HL-60/S4 treated with retinoic acid at 250 ng/mL for 4 days and 3 days (cell line): Measurements from ENCODE around the gene ITGA11.
"Not testable (repeated sequence)": the region's sequence is repeated elsewhere in the genome, so short reads cannot be mapped to it uniquely, and the experiment has no call there.

Experiments used
- in situ Hi-C: fragments of 300-500 bp; cut with MboI; formaldehyde crosslinking; loops from 2 replicates; pipeline ENCODE4 v1.7.0; 2022; ENCODE audit warnings: low sequenced_read_pairs

The ITGA11 gene

DNA sequence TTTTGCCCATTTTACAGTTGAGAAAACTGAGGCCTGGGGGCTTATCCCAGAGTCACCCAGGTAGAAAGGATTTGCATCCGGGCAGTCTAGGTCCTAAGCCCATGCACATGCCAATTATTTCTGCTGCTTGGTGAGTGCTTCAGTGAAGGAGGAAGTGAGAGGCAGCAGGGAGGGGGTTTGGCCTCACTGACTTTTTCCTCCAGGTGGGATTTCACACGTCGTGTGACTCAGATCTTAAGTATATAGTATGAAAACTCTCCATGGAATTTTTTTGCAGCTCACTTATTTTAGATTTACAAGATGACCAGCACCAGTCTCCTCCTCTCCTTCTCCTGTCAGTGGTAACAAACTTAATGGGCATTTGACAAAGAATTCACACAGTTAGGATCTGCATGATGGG is 4.6 kb downstream of the ITGA11 start:
- in situ Hi-C loops = no loop called here

- in situ Hi-C loops = no loop called here
Observed at GRCh38 chr15:68426116-68426515, 5.8 kb downstream of the ITGA11 start.

- in situ Hi-C loops = no loop called here
Observed at GRCh38 chr15:68425428-68426060, 6.4 kb downstream of the ITGA11 start.

- in situ Hi-C loops = no loop called here
Observed at GRCh38 chr15:68424754-68425390, 7.1 kb downstream of the ITGA11 start.

DNA sequence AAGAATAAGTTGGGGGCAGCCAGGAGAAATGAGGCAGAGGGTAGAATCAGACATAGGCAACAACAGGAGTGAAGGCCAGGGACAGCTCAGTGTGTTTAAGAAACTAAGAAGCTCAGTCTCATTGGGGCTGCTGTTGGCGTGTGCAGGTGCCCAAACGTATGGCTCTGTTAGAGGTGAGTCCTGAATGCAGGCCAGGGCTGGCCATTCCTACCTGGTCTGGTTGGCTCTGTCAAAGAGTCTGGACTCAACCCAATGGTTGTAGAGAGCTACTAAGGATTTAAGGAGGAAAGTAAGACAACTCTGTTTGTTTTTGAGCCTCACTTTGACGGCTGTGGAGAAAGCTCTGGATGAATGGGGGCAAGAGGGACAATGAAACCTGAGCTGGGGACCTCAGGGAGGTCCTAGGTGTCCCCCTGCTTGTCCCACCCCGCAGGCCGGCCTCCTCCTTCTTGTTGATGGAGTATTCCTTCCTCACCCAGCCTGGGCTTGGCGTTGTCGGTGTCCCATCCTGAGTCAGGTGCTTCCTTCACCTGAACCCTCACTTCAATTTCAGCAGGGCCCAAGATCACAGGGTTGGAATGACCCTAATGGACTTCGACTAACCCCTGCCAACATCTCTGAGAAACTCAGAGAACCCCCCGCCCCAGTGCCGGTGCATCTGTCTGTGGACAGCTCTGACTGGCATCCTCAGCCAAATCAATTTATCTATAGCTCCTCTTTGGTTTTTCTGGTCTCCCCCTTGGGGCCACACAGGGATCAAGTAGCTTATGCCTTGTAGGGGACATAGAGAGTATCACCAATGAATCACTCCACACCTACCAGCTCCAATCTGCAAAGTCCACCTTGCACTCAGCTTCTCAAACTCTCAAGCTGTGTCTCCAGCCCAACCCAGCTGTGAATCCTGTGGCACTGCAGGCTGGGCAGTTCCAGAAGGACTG is 8.3 kb downstream of the ITGA11 start:
- in situ Hi-C loops = no loop called here

- in situ Hi-C loops = not testable (repeated sequence)
Observed at GRCh38 chr15:68422403-68423145, 9.4 kb downstream of the ITGA11 start.

GRCh38 chr15:68421798-68422402 is 10.1 kb downstream of the ITGA11 start:
- in situ Hi-C loops = no loop called here

GRCh38 chr15:68421115-68421551 is 10.8 kb downstream of the ITGA11 start:
- in situ Hi-C loops = no loop called here

GRCh38 chr15:68420186-68420684 is 11.7 kb downstream of the ITGA11 start:
- in situ Hi-C loops = no loop called here

- in situ Hi-C loops = no loop called here
Observed at GRCh38 chr15:68419301-68420175, 12.4 kb downstream of the ITGA11 start.

DNA sequence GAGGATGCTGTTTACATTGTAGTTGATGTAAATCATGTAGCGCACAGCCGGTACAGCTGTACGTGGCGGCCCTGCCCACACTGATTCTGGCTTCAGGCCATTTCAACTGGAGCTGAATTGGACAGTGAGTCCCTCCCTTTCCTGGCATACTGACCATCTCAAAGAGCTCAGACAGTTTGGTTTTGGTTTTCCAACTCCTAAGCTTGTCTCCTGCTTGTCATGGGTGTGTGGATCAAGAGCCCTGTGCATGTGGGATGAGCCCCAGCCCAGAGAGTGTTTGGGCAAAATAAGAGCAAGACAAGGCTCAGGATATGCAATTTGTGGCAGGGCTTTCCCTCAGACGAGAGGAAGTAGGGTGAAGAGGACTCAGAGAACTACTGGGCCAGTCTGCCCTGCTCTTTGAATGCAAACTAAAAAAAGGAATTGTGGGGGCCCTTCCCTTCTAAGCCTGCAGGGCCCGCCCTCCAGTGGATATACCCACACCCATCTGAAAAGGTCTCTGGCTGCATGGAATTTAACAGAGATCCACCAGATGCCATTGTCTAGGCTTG is 13.3 kb downstream of the ITGA11 start:
- in situ Hi-C loops = no loop called here

GRCh38 chr15:68417897-68418296 is 14.1 kb downstream of the ITGA11 start:
- in situ Hi-C loops = no loop called here

- in situ Hi-C loops = no loop called here
Observed at GRCh38 chr15:68417051-68417450, 14.9 kb downstream of the ITGA11 start.

DNA sequence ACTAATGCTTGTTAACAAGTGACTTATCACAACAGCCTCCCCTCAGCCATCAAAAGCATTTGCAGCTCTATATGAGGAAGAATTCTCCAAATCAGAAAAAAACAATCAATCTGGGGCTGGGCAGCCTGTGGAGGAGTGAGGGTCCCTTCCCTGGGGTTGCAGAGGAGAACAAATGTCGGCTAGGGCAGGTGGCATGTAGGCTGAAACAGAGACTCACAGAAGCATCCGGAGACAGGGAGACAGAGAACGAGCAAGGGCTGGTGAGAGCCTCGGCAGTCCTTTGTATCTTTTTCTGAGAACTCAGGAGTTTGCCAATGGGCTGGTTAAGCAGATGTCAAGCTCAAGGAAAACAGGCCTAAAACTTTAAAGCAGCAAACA is 15.8 kb downstream of the ITGA11 start:
- in situ Hi-C loops = no loop called here

DNA sequence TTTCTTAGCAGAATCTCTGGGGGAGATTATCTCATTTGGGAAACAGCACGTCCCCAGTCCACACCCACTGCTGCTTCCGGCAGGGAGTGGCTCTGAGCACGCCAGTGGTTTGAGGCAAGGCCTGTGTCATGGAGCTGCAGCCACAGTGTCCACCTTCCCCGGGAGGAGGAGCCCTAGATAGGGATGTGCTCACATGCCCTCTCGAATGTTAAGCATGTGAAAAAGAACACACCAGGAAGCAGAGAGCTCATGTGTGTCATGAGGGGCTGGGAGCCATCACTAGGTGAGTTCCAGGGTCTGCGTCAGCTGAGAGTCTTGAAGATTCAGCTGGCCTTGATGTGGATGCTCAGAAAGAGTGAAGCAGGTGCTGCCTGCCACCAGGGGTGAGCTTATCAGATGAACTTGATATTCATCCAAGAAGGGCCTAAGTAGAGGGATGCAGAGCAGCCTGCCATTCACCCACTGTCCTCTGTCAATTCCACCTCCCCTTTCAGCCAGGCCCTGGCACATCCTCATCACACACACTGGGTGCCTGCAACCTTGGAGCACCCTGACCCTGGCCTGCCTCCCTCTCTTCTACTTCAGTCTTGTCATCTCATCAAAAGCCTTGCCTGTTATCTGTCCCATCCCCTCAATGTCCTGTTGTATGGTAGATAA is 16.3 kb downstream of the ITGA11 start:
- in situ Hi-C loops = no loop called here

DNA sequence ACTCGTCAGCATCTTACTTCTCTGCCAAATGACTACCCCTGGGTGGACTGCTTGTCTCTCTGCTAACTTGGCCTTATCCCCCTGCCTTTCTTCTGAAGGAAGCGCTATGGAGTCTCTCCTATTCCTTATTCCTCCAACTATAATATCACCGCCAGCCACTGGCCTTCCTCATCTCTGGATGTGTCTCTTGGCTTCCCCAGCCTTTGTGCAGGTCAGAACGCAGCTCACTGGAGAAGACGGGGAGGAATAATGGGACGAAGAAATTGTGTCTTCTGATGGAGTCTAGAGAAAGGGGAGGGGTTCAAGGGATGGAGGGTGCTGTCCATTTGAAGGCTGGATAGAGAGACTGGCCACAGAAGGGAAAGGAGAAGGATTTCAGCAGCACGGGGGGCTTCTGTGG is 16.9 kb downstream of the ITGA11 start:
- in situ Hi-C loops = no loop called here

GRCh38 chr15:68414591-68414990 is 17.4 kb downstream of the ITGA11 start:
- in situ Hi-C loops = no loop called here

- in situ Hi-C loops = no loop called here
Observed at GRCh38 chr15:68414206-68414555, 17.8 kb downstream of the ITGA11 start.
